Measurements from ENCODE around the gene PACSIN2.

- TF ChIP-seq POLR2A (IDR thresholded peaks at IDR 0.05; ENCODE audit: extremely low read depth, insufficient read length) (no peak), MYC (IDR thresholded peaks at IDR 0.05; ENCODE audit: low read depth, low read length) (no peak)
Observed at GRCh38 chr22:42915980-42916765, 98.8 kb downstream of the PACSIN2 start.
